Cerebellar cortex (tissue), 1 donor: ENCODE results near the gene SELENOW.
A peak's percentile ranks its signal among the peaks of the same experiment; 100 is the strongest.
"Not testable (repeated sequence)": the region's sequence is repeated elsewhere in the genome, so short reads cannot be mapped to it uniquely, and the experiment has no call there.

ENCODE experiments used
- DNase-seq: peaks from one replicate; pipeline ENCODE4 v3.0.0-alpha.2; 2015; ENCODE audit warnings: low spot score

The SELENOW gene

GRCh38 chr19:47786566-47786965, 8.1 kb downstream of the SELENOW start:
- DNase-seq: no peak

- DNase-seq: not testable (repeated sequence)
Observed at GRCh38 chr19:47787307-47787706, 8.8 kb downstream of the SELENOW start.

GRCh38 chr19:47789811-47790210, 11.3 kb downstream of the SELENOW start:
- DNase-seq: not testable (repeated sequence)

GRCh38 chr19:47790398-47790814, 11.9 kb downstream of the SELENOW start:
- DNase-seq: peak; percentile 73

- DNase-seq: no peak
Observed at GRCh38 chr19:47792616-47793015, 14.1 kb downstream of the SELENOW start.

- DNase-seq: no peak
Observed at GRCh38 chr19:47794526-47794925, 16.0 kb downstream of the SELENOW start.

- DNase-seq: no peak
Observed at GRCh38 chr19:47796785-47797184, 18.3 kb downstream of the SELENOW start.

- DNase-seq: no peak
Observed at GRCh38 chr19:47797996-47798903, 19.7 kb downstream of the SELENOW start.

- DNase-seq: no peak
Observed at GRCh38 chr19:47798904-47799266, 20.4 kb downstream of the SELENOW start.

GRCh38 chr19:47801270-47801669, 22.8 kb downstream of the SELENOW start:
- no peak for DNase-seq

- DNase-seq: no peak
Observed at GRCh38 chr19:47802521-47803043, 24.1 kb downstream of the SELENOW start.

GRCh38 chr19:47803148-47803547, 24.6 kb downstream of the SELENOW start:
- DNase-seq: not testable (repeated sequence)

- not testable (repeated sequence) for DNase-seq
Observed at GRCh38 chr19:47803671-47804070, 25.2 kb downstream of the SELENOW start.

GRCh38 chr19:47804451-47804850, 25.9 kb downstream of the SELENOW start, which contains the start of gene TPRX1:
Gene TPRX1 (minus strand): TSS chr19:47804551. CDS start chr19:47804539, 12 bp downstream.
- DNase-seq: not testable (repeated sequence)

GRCh38 chr19:47805313-47805712, 26.8 kb downstream of the SELENOW start:
- no peak for DNase-seq

- DNase-seq: no peak
Observed at GRCh38 chr19:47806435-47806834, 27.9 kb downstream of the SELENOW start.

GRCh38 chr19:47813304-47813994, 34.9 kb downstream of the SELENOW start:
- DNase-seq: peak; percentile 70

- DNase-seq: no peak
Observed at GRCh38 chr19:47813995-47814328, 35.5 kb downstream of the SELENOW start.

GRCh38 chr19:47816270-47816669, 37.8 kb downstream of the SELENOW start:
- DNase-seq: not testable (repeated sequence)

GRCh38 chr19:47818221-47818620, 39.7 kb downstream of the SELENOW start:
- DNase-seq: not testable (repeated sequence)

GRCh38 chr19:47819858-47820257, 41.4 kb downstream of the SELENOW start:
- DNase-seq: no peak

GRCh38 chr19:47820410-47820809, 41.9 kb downstream of the SELENOW start:
- no peak for DNase-seq

- DNase-seq: no peak
Observed at GRCh38 chr19:47821460-47822020, 43.0 kb downstream of the SELENOW start, which contains the start of gene CRX. Gene CRX (plus strand): TSS chr19:47821937. CDS start chr19:47834444, 12,507 bp downstream.
